Measurements from ENCODE around the gene EML6. TPM values are rescaled to one million over a fixed set of nuclear protein-coding genes. Genes with fewer than 3 reads are reported as not detected.

EML6 gene
- total and polyA plus RNA-seq, 2 of the 8 experiments (the other 6 are each of a cell fraction or from before 2014, with no cell fraction given): 1.2 to 1.6 TPM

DNA sequence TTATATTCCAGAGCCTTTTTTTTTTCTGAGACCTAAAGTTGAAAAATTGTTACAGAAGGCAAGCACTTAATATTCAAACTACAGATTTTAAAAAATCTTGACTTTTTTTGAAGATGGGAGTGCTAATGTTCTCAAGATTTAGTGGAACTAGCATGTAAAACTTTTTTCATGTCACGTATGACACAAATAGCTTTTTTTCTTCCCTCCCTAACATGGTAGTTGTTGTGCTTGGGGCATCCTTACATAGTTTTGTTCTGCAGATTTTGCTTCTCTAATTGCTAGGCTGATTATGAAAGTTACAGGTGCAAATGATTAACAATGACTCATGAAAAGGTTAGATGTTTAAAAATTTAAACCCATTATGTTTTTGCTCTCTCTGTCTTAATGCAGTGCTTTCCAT is 3.0 kb downstream of the EML6 start:
- peaks cover 16 to 37% (median 22%) of the 10 kb centered on the region in 4 experiments for H3K27me3 ChIP-seq (replicated peaks in 1 of 4; ENCODE audit: control insufficient read depth in 3 of 4, extremely low read depth in 1 of 4, insufficient read depth in 3 of 4, low read length in 3 of 4)
- no peak overlapping the region for H3K4me2 ChIP-seq (ENCODE audit: insufficient read depth in 1 of 2, low read depth in 2 of 2, low read length in 2 of 2)
- H3K9ac ChIP-seq (replicated peaks in 1 of 4; ENCODE audit: extremely low read depth in 1 of 4, low read depth in 3 of 4, low read length in 3 of 4): no peak overlapping the region
- ChIA-PET CTCF (ENCODE audit: partially characterized antibody) (interaction anchor here (0.6 to 1.3 kb wide), 2 partner anchors 14 to 497 kb away, joined by 3 to 4 read pairs; no protein-coding TSS in a partner anchor), POLR2A (ENCODE audit: partially characterized antibody) (no interaction called here)
- H3K79me1 ChIP-seq (ENCODE audit: low read depth, low read length): no peaks in the 10 kb centered on the region
- no peak overlapping the region for H3K4me3 ChIP-seq (ENCODE audit: extremely low read depth in 1 of 4, insufficient read depth in 2 of 4, low read depth in 3 of 4, low read length in 4 of 4)
- H4K91ac ChIP-seq (replicated peaks; ENCODE audit: insufficient read length, low read length): no peak overlapping the region
- H3K27ac ChIP-seq (ENCODE audit: low read depth, low read length): no peak overlapping the region
- H3K18ac ChIP-seq (ENCODE audit: extremely low read depth, low read length): no peak overlapping the region
- peaks cover 11% of the 10 kb centered on the region; the same call in 1 of the 2 replicates for H3K23me2 ChIP-seq (ENCODE audit: low read depth, low read length)
- no peak overlapping the region for H2BK120ac ChIP-seq (replicated peaks; ENCODE audit: low read depth, low read length)
- H2AFZ ChIP-seq (ENCODE audit: low read length): no peak overlapping the region
- no peak overlapping the region for H4K8ac ChIP-seq (ENCODE audit: extremely low read depth, insufficient read depth, low read length)
- H2BK12ac ChIP-seq (ENCODE audit: low read depth, low read length): no peak overlapping the region
- H3K56ac ChIP-seq (replicated peaks; ENCODE audit: insufficient read length, low read depth, low read length): no peak overlapping the region
- no peak overlapping the region for H2BK15ac ChIP-seq (ENCODE audit: low read length)
- no peaks in the 10 kb centered on the region for H3K79me2 ChIP-seq (ENCODE audit: control insufficient read depth in 1 of 2, insufficient read depth in 2 of 2, low read length in 2 of 2)
- no peak for TF ChIP-seq NRF1 (IDR thresholded peaks at IDR 0.05; ENCODE audit: low read depth, low read length)
- no peak for TF ChIP-seq SIN3A (conservative IDR thresholded peaks at IDR 0.05 in 1 of 2, IDR thresholded peaks at IDR 0.05 in 1 of 2; ENCODE audit: low read depth in 1 of 2, low read length in 2 of 2)
- TF ChIP-seq RAD21 (IDR thresholded peaks at IDR 0.05 in 1 of 2, conservative IDR thresholded peaks at IDR 0.05 in 1 of 2; ENCODE audit: low read depth in 2 of 2, low read length in 2 of 2): no peak
- no peak overlapping the region for H3K23ac ChIP-seq (ENCODE audit: insufficient read length)
- H3K9me3 ChIP-seq (ENCODE audit: insufficient read depth in 2 of 2, low read depth in 1 of 2, low read length in 1 of 2): no peaks in the 10 kb centered on the region
- H3K14ac ChIP-seq (ENCODE audit: insufficient read length): no peak overlapping the region
- FAIRE-seq (no peak), DNase-seq (ENCODE audit: low read depth in 1 of 2, low spot score in 2 of 2) (no peak)
- 90% methylated on average over 1 of the region's 1 CpG; no CpG with 5 or more reads in 1 of the 2 experiments for WGBS, 2 experiments (ENCODE audit: extremely low coverage in 1 of 2, insufficient coverage in 1 of 2, insufficient read length in 1 of 2, insufficient replicate concordance in 2 of 2, low coverage in 1 of 2, low lambda C conversion rate in 2 of 2, missing lambda C conversion rate in 1 of 2)
- peaks cover 0 to 2% of the 10 kb centered on the region in 2 experiments for H4K20me1 ChIP-seq (replicated peaks in 1 of 2; ENCODE audit: control insufficient read depth in 1 of 2, insufficient read depth in 2 of 2, low read length in 2 of 2)
- H2AK5ac ChIP-seq (ENCODE audit: low read depth, low read length): no peak overlapping the region
- H3K4me1 ChIP-seq (replicated peaks in 1 of 4; ENCODE audit: control insufficient read depth in 3 of 4, insufficient read depth in 4 of 4, low read length in 3 of 4): peaks cover 0 to 9% (median 0%) of the 10 kb centered on the region in 4 experiments; a peak in 2 of 7 replicates
- no peak overlapping the region for H2BK5ac ChIP-seq (ENCODE audit: low read depth, low read length)
- no peaks in the 10 kb centered on the region for H3K36me3 ChIP-seq (ENCODE audit: control insufficient read depth in 2 of 4, insufficient read depth in 4 of 4, low read length in 3 of 4)
- H2BK20ac ChIP-seq (ENCODE audit: low read length): no peak overlapping the region
- H3K4ac ChIP-seq (replicated peaks; ENCODE audit: insufficient read length, low read depth, low read length): no peak overlapping the region
- H4K5ac ChIP-seq (ENCODE audit: insufficient read length, low read depth, low read length): no peak overlapping the region
